Measurements from ENCODE around the gene CAMK2B. TPM values are rescaled to one million over a fixed set of nuclear protein-coding genes. Genes with fewer than 3 reads are reported as not detected.

CAMK2B gene
- total RNA-seq, 4 donors from 2014 or later: 0.50 to 2.0 (median 1.2) TPM

GRCh38 chr7:44219371-44220045 lies 105.9 kb downstream of the CAMK2B start:
- peaks cover 0 to 11% (median 3%) of the 10 kb centered on the region in 4 donors for H3K9me3 ChIP-seq
- no peak for DNase-seq (ENCODE audit: extremely low spot score)
- peaks cover 0 to 47% (median 0%) of the 10 kb centered on the region in 4 donors for H3K27me3 ChIP-seq
- H3K36me3 ChIP-seq: peaks cover 0 to 6% (median 1%) of the 10 kb centered on the region in 4 donors
- WGBS: 97% methylated on average over 17 of the region's 18 CpGs
- H3K27ac ChIP-seq (replicated peaks in 1 of 4): no peak overlapping the region
- H3K4me3 ChIP-seq: no peak overlapping the region
- TF ChIP-seq EP300 (IDR thresholded peaks at IDR 0.05) (no peak), POLR2AphosphoS5 (IDR thresholded peaks at IDR 0.05) (no peak), CTCF (IDR thresholded peaks at IDR 0.05) (no peak), POLR2A (IDR thresholded peaks at IDR 0.05; ENCODE audit: low read depth) (no peak)
- intact Hi-C loops (cut with DNase I): no loop called here
- H3K4me1 ChIP-seq: no peaks in the 10 kb centered on the region

- intact Hi-C loops (cut with DNase I): no loop called here
- TF ChIP-seq POLR2AphosphoS5 (IDR thresholded peaks at IDR 0.05) (no peak), CTCF (IDR thresholded peaks at IDR 0.05) (no peak), POLR2A (IDR thresholded peaks at IDR 0.05; ENCODE audit: low read depth) (no peak), EP300 (IDR thresholded peaks at IDR 0.05) (no peak)
- WGBS: 86% methylated on average over 19 of the region's 26 CpGs
- Histone ChIP-seq H3K27ac (replicated peaks in 1 of 4) (no peak overlapping the region), H3K4me1 (no peaks in the 10 kb centered on the region), H3K4me3 (no peak overlapping the region), H3K36me3 (peaks cover 0 to 9% (median 7%) of the 10 kb centered on the region in 4 donors), H3K9me3 (peaks cover 0 to 11% (median 3%) of the 10 kb centered on the region in 4 donors), H3K27me3 (peaks cover 0 to 40% (median 0%) of the 10 kb centered on the region in 4 donors)
- no peak for DNase-seq (ENCODE audit: extremely low spot score)
These were observed 106.8 kb downstream of the CAMK2B start for GRCh38 chr7:44218418-44219201.

GRCh38 chr7:44217852-44218402 lies 107.5 kb downstream of the CAMK2B start:
- no peak overlapping the region for H3K4me3 ChIP-seq
- peaks cover 0 to 16% (median 14%) of the 10 kb centered on the region in 4 donors for H3K36me3 ChIP-seq
- H3K27me3 ChIP-seq: peaks cover 0 to 33% (median 0%) of the 10 kb centered on the region in 4 donors
- H3K9me3 ChIP-seq: peaks cover 0 to 11% (median 3%) of the 10 kb centered on the region in 4 donors
- no peak for TF ChIP-seq EP300 (IDR thresholded peaks at IDR 0.05)
- no peak for TF ChIP-seq POLR2AphosphoS5 (IDR thresholded peaks at IDR 0.05)
- TF ChIP-seq POLR2A (IDR thresholded peaks at IDR 0.05; ENCODE audit: low read depth): no peak
- no peak for TF ChIP-seq CTCF (IDR thresholded peaks at IDR 0.05)
- intact Hi-C loops (cut with DNase I): no loop called here
- H3K4me1 ChIP-seq: no peaks in the 10 kb centered on the region
- 82% methylated on average over 17 of the region's 17 CpGs for WGBS
- no peak overlapping the region for H3K27ac ChIP-seq (replicated peaks in 1 of 4)
- DNase-seq (ENCODE audit: extremely low spot score): no peak

GRCh38 chr7:44217223-44217714 lies 108.1 kb downstream of the CAMK2B start:
- intact Hi-C loops (cut with DNase I): no loop called here
- 84% methylated on average over 19 of the region's 19 CpGs for WGBS
- DNase-seq (ENCODE audit: extremely low spot score): no peak
- H3K27me3 ChIP-seq: peaks cover 0 to 33% (median 0%) of the 10 kb centered on the region in 4 donors
- no peak overlapping the region for H3K4me3 ChIP-seq
- H3K9me3 ChIP-seq: peaks cover 0 to 11% (median 3%) of the 10 kb centered on the region in 4 donors
- H3K4me1 ChIP-seq: no peaks in the 10 kb centered on the region
- no peak overlapping the region for H3K27ac ChIP-seq (replicated peaks in 1 of 4)
- TF ChIP-seq POLR2A (IDR thresholded peaks at IDR 0.05; ENCODE audit: low read depth) (no peak), CTCF (IDR thresholded peaks at IDR 0.05) (no peak), POLR2AphosphoS5 (IDR thresholded peaks at IDR 0.05) (no peak), EP300 (IDR thresholded peaks at IDR 0.05) (no peak)
- H3K36me3 ChIP-seq: peaks cover 2 to 23% (median 20%) of the 10 kb centered on the region in 4 donors
